ENCODE data around the gene MIF.

Gene MIF

GRCh38 chr22:23889620-23890019 lies 4.6 kb upstream of the MIF start:
- TF ChIP-seq CTCF (IDR thresholded peaks at IDR 0.05; ENCODE audit: control insufficient read depth, insufficient read depth, low read depth, low read length, missing control alignments), result no peak
- H3K4me3 ChIP-seq (ENCODE audit: control insufficient read depth, low read depth, low read length), result no peak overlapping the region
- DNase-seq (ENCODE audit: low read depth), result no peak

- no peak for DNase-seq (ENCODE audit: low read depth)
- no peak overlapping the region for H3K4me3 ChIP-seq (ENCODE audit: control insufficient read depth, low read depth, low read length)
- no peak for TF ChIP-seq CTCF (IDR thresholded peaks at IDR 0.05; ENCODE audit: control insufficient read depth, insufficient read depth, low read depth, low read length, missing control alignments)
Measured at GRCh38 chr22:23891726-23892125, 2.5 kb upstream of the MIF start.

- H3K4me3 ChIP-seq (ENCODE audit: control insufficient read depth, low read depth, low read length), result no peak overlapping the region
- no peak for TF ChIP-seq CTCF (IDR thresholded peaks at IDR 0.05; ENCODE audit: control insufficient read depth, insufficient read depth, low read depth, low read length, missing control alignments)
- DNase-seq (ENCODE audit: low read depth), result no peak
Measured at GRCh38 chr22:23892130-23892529, 2.1 kb upstream of the MIF start.

GRCh38 chr22:23892706-23893105 lies 1.5 kb upstream of the MIF start:
- no peak for DNase-seq (ENCODE audit: low read depth)
- TF ChIP-seq CTCF (IDR thresholded peaks at IDR 0.05; ENCODE audit: control insufficient read depth, insufficient read depth, low read depth, low read length, missing control alignments), result no peak
- no peak overlapping the region for H3K4me3 ChIP-seq (ENCODE audit: control insufficient read depth, low read depth, low read length)

GRCh38 chr22:23893121-23893944 lies 850 bp upstream of the MIF start:
- TF ChIP-seq CTCF (IDR thresholded peaks at IDR 0.05; ENCODE audit: control insufficient read depth, insufficient read depth, low read depth, low read length, missing control alignments), result no peak
- peak overlapping the region; percentile 83 for H3K4me3 ChIP-seq (ENCODE audit: control insufficient read depth, low read depth, low read length)
- DNase-seq (ENCODE audit: low read depth), result no peak

GRCh38 chr22:23894710-23895598 lies 771 bp downstream of the MIF start:
- H3K4me3 ChIP-seq (ENCODE audit: control insufficient read depth, low read depth, low read length), result peak overlapping the region; percentile 83
- TF ChIP-seq CTCF (IDR thresholded peaks at IDR 0.05; ENCODE audit: control insufficient read depth, insufficient read depth, low read depth, low read length, missing control alignments), result peak; percentile 17
- no peak for DNase-seq (ENCODE audit: low read depth)

Data from AG09309 (cell line).